DOHH2 (cell line): ENCODE results near the gene PPFIA3.

Source experiments
- H3F3A ChIP-seq: fragments of 200-600 bp; sonication (generic), shearing (Covaris generic); 2 replicates; pipeline ENCODE4 v1.6.0; 2016; ENCODE audit warnings: antibody characterized with exemption, mild to moderate bottlenecking; ENCODE audit not compliant: control insufficient read depth, insufficient read depth
- H3K27ac ChIP-seq: fragments of 200-600 bp; sonication (generic); 2 replicates; pipeline ENCODE4 v1.5.1; 2014; ENCODE audit warnings: low read depth, mild to moderate bottlenecking, low read length, moderate library complexity
- H3K27me3 ChIP-seq: fragments of 200-600 bp; sonication (generic); 2 replicates; pipeline ENCODE4 v1.6.1; 2014; ENCODE audit warnings: mild to moderate bottlenecking, low read length, mixed read lengths; ENCODE audit not compliant: control insufficient read depth
- H3K36me3 ChIP-seq: fragments of 200-600 bp; sonication (generic); 2 replicates; pipeline ENCODE4 v1.6.1; 2014; ENCODE audit warnings: mild to moderate bottlenecking, low read length, moderate library complexity, mixed read lengths; ENCODE audit not compliant: control insufficient read depth
- H3K4me1 ChIP-seq: fragments of 200-600 bp; sonication (generic); 2 replicates; pipeline ENCODE4 v1.6.1; 2014; ENCODE audit warnings: mild to moderate bottlenecking, low read length, mixed read lengths; ENCODE audit not compliant: control insufficient read depth
- H3K4me2 ChIP-seq: fragments of 200-600 bp; sonication (generic); 2 replicates; pipeline ENCODE4 v1.6.0; 2014; ENCODE audit warnings: mild to moderate bottlenecking, low read length, moderate library complexity
- H3K4me3 ChIP-seq: fragments of 200-600 bp; sonication (generic); 2 replicates; pipeline ENCODE4 v1.5.1; 2014; ENCODE audit warnings: mild to moderate bottlenecking, low read length, mixed read lengths
- H3K79me2 ChIP-seq: fragments of 200-600 bp; sonication (generic); 2 replicates; pipeline ENCODE4 v1.6.1; 2014; ENCODE audit warnings: mild to moderate bottlenecking, low read length, mixed read lengths; ENCODE audit not compliant: control insufficient read depth
- H3K9me2 ChIP-seq: fragments of 200-600 bp; sonication (generic); replicated peaks from 2 replicates; pipeline ENCODE4 v1.6.1; 2014; ENCODE audit warnings: mild to moderate bottlenecking, low read length, mixed read lengths; ENCODE audit not compliant: control insufficient read depth
- H3K9me3 ChIP-seq: fragments of 200-600 bp; sonication (generic); 2 replicates; pipeline ENCODE4 v1.6.1; 2014; ENCODE audit warnings: antibody characterized with exemption, low read length, mixed read lengths; ENCODE audit not compliant: control insufficient read depth, insufficient read depth
- H4K20me1 ChIP-seq: fragments of 200-600 bp; sonication (generic); 2 replicates; pipeline ENCODE4 v1.6.0; 2014; ENCODE audit warnings: low read depth, mild to moderate bottlenecking, antibody characterized with exemption, low read length, moderate library complexity; ENCODE audit not compliant: control insufficient read depth, insufficient read depth
- EZH2phosphoT487 ChIP-seq: fragments of 200-600 bp; sonication (generic); IDR thresholded peaks from 2 replicates; pipeline ENCODE4 v1.6.1; 2017; ENCODE audit warnings: borderline replicate concordance, mild to moderate bottlenecking, antibody characterized with exemption, low read length, moderate library complexity, mixed read lengths
- TF ChIP-seq, protein P1 (sequence below): fragments of 200-600 bp; sonication (generic); IDR thresholded peaks from one replicate; pipeline ENCODE4 v1.5.1; 2014; ENCODE audit warnings: antibody characterized with exemption, mild to moderate bottlenecking, low read depth, low read length; ENCODE audit not compliant: poor library complexity, severe bottlenecking

The PPFIA3 gene

DNA sequence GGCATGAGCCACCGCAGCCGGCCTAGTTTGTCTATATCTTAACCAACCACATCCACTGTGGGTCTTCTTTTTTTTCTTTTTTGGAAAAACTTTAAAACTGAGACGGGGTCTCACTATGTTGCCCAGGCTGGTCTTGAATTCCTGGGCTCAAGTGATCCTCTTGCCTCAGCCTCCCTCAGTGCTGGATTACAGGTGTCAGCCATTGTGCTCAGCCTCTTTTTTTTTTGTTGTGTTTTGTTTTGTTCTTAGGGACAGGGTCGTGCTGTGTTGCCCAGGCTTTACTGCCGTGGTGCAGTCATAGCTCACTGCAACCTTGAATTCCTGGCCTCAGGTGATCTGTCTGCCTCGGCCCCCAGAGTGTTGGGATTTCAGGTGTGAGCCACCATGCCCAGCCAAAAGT is 26.7 kb upstream of the PPFIA3 start:
- no peaks in the 10 kb centered on the region for H3K9me3 ChIP-seq
- peaks cover 11% of the 10 kb centered on the region for H3F3A ChIP-seq
- H3K4me3 ChIP-seq: no peak overlapping the region
- H3K27me3 ChIP-seq: no peaks in the 10 kb centered on the region
- H3K36me3 ChIP-seq: peaks cover 87% of the 10 kb centered on the region
- TF ChIP-seq EZH2phosphoT487: no peak
- TF ChIP-seq, protein P1, sequence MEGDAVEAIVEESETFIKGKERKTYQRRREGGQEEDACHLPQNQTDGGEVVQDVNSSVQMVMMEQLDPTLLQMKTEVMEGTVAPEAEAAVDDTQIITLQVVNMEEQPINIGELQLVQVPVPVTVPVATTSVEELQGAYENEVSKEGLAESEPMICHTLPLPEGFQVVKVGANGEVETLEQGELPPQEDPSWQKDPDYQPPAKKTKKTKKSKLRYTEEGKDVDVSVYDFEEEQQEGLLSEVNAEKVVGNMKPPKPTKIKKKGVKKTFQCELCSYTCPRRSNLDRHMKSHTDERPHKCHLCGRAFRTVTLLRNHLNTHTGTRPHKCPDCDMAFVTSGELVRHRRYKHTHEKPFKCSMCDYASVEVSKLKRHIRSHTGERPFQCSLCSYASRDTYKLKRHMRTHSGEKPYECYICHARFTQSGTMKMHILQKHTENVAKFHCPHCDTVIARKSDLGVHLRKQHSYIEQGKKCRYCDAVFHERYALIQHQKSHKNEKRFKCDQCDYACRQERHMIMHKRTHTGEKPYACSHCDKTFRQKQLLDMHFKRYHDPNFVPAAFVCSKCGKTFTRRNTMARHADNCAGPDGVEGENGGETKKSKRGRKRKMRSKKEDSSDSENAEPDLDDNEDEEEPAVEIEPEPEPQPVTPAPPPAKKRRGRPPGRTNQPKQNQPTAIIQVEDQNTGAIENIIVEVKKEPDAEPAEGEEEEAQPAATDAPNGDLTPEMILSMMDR: no peak
- H3K27ac ChIP-seq: no peak overlapping the region
- H3K9me2 ChIP-seq: no peaks in the 10 kb centered on the region
- H4K20me1 ChIP-seq: peaks cover 17% of the 10 kb centered on the region
- no peak overlapping the region for H3K4me2 ChIP-seq
- peaks cover 82% of the 10 kb centered on the region for H3K79me2 ChIP-seq
- H3K4me1 ChIP-seq: peaks cover 1% of the 10 kb centered on the region

DNA sequence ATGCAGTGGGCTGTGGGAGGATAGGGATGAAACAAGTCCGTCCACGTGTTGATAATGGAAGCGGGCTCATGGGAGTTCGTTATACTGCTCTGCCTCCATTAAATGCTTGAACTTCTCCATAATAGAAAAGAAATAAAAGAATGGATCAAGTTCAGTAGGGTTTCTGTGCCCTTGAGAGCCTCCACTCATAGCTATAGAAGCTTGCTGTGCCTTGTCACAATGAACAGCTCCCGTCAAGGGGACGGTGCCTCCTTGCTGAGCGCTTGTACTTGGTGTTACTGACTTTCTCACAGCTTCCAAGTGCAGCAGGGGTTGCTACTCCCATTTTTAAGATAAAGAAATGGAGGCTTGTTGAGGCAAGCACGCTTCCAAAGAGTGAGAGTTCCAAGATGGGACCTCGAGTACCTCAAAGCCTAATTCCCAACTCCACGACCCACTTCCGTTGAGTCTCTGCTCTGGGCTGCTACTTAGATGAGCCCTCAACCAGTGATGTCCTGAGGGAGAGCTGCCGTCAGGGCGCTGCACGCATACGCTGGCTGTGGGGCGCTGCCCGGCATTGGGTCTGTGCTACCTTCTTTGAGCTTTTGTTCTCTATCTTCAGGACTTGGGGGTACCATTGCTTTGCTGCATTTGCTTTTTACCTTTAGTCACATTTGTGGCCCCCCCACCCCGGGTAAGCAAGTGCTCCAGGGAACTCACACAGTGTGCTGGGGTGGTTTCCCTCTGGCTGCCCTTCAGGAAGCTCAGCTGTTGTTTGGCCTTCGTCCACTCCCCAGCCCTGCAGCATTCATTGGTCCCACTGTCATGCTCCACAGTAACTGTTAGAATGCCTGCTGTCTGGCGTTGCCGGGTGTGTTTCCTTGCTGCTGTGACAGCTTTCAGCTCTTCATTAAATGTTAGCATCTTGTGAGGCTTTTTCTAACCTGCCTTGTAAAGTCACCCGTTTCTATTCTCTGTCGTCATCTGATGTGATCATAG is 24.6 kb upstream of the PPFIA3 start:
- Histone ChIP-seq H3K4me2 (no peak overlapping the region), H3K36me3 (peaks cover 92% of the 10 kb centered on the region), H3K27ac (no peak overlapping the region), H3F3A (peaks cover 11% of the 10 kb centered on the region), H3K27me3 (no peaks in the 10 kb centered on the region), H4K20me1 (peaks cover 23% of the 10 kb centered on the region; the same call in 1 of the 2 replicates), H3K9me3 (no peaks in the 10 kb centered on the region), H3K9me2 (no peaks in the 10 kb centered on the region), H3K4me3 (no peak overlapping the region), H3K79me2 (peaks cover 76% of the 10 kb centered on the region), H3K4me1 (no peaks in the 10 kb centered on the region)
- TF ChIP-seq EZH2phosphoT487: no peak
- TF ChIP-seq, protein P1: no peak

DNA sequence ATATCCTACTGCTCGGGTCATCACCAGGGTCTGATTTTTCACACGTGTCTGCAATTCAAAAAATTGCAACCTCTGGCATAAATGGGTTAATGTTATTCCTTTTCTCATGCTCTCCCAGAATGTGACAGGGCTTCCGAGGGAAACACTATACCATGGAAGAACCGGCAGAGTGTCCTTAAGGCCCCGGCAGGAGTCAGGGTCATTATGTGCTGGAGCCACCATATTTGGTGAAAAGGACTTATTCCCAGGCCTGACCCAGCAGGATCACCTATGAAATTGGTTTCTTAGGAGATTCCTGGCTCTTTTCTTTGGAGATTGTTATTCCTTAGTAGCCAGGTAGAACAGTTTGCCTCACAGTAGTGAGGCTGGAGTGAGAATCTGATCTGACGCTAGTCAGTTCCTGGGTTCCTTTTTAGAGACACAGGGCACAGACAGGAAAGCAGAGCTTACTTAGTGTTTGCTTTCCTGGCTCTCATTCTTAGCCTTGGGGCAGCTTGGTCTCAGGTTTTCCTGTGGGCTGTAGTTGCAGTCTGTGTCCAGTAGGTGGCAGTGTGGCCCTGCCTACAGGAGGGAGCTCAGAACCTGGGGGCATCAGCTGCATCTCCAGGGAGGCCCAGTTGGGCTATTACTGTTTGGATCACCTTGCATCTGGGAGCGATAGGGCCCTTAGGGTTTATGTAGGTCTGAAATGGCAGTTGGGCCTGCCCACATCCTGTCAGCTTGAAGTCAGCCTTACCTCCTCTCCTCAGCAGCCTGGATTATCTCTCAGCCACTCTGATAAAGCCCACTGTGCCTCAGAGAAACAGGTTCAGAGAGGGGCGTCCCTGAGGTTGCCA is 21.7 kb upstream of the PPFIA3 start:
- Histone ChIP-seq H3F3A (peaks cover 11% of the 10 kb centered on the region), H3K4me1 (no peaks in the 10 kb centered on the region), H3K27me3 (no peaks in the 10 kb centered on the region), H4K20me1 (peaks cover 17% of the 10 kb centered on the region; the same call in 1 of the 2 replicates), H3K9me3 (no peaks in the 10 kb centered on the region), H3K79me2 (peaks cover 52% of the 10 kb centered on the region), H3K9me2 (no peaks in the 10 kb centered on the region), H3K27ac (no peak overlapping the region), H3K4me3 (no peak overlapping the region), H3K36me3 (peaks cover 90% of the 10 kb centered on the region), H3K4me2 (no peak overlapping the region)
- no peak for TF ChIP-seq EZH2phosphoT487
- TF ChIP-seq, protein P1: peak; percentile 100
